Measurements from ENCODE around the gene MEGF6. TPM values are rescaled to one million over a fixed set of nuclear protein-coding genes. Genes with fewer than 3 reads are reported as not detected.

Gene MEGF6
- total RNA-seq, 1 donor from 2014 or later, result 6.4 TPM

DNA sequence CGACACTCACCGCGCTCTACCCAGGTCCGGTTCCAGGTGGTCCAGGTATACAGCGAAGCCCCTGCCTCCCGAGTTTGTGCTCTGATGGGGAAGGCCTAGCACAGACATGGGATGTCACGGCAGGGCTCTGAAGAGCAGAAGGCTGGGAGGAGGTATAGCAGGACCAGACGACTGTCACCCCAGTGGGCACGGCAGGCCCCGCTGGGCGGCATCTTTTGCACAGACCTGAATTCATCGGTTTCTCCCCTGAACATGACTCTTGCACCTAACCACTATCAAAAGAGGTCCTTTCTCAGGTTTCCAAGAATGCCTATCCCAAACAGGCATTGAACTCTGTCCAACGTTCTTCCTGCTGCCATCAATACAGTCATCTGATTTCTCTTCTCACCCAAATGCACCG is 126.3 kb downstream of the MEGF6 start:
- no peak for DNase-seq

DNA sequence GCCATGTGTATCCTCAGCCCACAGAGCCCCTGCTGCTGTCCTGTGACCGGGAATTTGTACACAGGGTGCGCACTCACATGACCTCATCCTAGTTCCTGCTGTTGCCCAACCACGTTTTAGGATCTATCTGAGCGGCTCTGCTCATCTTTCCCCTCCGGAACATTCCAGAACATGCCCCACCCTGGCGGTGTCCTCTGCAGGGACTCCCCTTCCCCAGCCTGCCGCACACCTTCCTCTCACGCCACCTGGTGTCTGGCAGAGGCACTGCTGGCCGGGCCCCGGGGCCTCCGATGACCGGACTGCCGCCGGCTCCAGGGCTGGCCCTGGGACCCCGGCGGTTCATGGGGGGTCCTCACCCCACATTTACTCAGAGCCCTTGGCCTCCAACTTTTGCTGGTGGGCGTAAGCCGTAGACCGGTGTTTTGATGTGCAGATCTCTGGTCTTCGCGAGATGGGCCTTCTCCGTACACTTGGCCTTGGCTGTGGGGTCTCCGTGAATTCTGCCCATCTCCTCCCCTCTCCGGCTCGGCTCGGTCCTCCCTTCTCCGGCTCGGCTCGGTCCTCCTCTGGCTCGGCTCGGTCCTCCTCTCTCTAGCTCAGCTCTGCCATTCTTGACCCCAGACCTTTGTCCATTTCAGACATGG is 127.4 kb downstream of the MEGF6 start:
- DNase-seq, result no peak

DNA sequence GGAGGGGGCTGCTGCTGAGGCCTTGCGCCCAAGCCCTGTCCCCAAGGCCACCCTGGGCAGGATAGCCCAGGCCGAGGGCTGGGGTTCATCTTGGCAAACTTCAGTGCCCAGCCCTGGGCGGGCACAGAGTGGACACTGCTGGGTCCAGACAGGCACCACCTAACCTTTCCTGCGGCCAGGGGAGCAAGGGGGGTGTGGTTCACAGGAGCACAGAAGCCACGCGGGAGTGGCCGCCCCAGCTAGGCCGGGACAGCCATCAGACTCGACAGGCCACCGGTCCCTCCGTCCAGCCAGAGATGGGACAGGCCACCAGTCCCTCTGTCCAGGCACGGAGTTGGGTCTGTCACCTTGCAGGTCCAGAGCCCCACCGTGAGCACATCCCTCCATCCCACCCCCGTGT is 127.9 kb downstream of the MEGF6 start:
- no peak for DNase-seq

DNA sequence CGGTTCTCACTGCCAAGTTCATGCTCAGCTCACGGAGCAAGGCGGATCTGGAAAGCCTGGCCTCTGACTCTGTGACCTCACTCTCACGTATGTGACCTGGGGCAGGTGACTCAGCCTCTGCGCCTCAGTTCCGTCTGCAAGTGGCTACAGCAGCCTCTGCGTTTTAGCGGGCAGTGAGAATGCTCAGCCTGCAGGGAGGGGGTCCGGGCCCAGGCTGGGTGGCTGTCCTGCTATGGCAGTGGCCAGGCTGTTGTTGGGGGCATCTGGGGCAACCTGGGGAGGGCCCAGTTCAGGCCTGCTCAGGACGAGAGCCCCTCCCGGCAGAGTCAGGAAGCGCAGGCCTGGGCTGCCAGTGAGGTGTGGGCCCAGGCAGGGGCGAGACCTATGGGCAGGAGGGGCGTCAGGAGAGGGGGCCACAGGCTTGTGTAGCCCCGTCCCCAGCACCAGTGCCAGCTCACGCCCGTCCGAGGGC is 128.9 kb downstream of the MEGF6 start:
- DNase-seq, result no peak

DNA sequence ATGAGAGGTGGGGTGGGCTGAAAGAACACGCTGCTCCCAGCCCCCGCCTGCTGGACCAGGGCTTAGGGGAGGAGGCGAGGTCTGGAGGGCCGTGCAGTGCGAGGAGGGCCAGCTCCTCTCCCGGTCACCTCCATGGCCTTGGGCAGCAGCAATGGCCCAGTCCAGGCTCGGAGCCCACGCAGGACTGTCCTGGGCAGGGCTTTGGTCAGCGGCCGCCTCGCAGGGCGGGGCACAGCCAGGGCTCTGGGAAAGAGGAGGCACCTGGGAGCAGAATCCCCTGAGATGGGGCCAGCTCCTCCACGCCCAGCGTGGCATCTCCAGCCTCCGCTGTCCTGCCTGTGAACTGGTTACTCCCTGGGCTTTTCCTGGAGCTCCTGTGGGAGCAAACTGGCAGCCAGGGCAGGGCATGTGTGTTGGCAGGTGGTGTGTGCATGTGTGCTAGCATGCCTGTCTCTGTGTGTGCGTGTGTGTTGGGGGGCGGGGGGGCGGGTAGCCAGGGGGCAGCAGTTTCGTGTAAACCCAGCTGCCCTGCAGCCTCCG is 129.4 kb downstream of the MEGF6 start:
- no peak for DNase-seq

DNA sequence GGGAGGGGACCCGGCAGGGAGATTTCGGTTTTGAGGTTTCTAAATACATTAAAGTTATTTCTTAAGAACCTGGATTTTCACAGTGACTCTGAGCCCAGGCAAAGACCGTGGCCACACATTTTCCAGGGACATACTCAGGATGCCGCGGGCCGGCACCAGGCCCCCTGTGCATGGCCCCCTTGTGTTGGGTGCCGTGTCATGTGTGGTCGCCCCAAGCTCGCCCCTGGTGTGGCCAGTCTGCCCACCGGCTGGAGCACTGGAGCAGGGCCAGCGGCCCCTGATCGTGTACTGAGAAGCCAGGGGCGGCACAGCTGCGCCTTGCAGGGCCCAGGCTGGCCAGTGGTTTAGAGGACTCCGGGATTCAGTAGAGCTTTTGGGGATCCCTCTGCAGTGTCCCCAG is 130.3 kb downstream of the MEGF6 start:
- no peak for DNase-seq

DNA sequence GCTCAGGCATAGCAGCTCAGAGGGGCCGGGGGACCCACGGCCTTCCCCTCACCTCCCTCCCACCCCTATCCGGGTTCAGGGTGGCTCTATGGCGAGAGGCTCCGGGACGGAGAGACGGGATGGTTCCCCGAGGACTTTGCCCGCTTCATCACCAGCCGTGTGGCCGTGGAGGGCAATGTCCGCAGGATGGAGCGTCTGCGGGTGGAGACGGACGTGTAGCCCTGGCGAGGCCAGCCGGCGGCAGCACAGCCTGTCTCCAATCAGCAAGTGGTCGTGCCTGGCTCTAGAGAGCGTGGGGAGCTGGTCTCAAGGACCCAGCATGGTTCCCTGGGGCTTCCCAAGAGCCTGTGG is 131.0 kb downstream of the MEGF6 start:
- no peak for DNase-seq

DNA sequence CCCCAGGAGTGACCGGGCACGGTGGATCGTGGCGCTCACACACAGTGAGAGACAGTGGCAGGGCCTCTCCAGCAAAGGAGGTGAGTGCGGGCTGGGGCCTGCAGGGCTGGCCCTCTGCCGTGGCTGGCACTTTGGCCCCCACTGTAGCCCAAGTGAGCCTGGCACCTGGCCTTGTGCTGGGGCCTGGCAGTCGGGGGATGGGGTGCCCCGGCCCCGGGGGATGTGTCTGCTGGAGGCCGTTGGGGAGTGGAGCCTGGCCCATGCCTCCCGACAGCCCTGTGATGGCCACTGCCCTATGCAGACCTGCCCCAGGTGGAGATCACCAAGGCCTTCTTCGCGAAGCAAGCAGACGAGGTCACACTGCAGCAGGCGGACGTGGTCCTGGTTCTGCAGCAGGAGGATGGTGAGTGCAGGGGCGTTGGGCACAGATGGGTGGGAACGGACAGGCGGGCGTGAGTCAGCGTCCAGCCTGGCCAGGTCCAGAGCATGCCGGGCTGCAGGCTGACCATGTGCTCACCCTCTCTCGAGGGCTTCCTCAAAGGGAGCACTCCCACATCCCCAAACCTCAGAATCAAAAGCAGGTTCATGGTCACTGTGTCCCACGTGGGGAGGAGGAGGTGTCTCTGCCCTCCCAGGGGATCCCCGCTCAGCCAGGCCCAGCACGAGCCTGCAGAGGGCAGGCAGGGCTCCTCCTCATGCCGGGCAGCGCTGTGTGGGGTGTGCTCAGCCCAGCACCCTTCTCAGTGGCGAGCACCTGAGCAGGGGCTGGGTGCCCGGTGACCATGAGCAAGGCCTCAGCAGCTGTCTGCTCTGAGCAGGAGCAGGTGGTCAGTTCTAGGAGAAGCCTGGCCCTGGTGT is 131.6 kb downstream of the MEGF6 start:
- DNase-seq, result no peak

DNA sequence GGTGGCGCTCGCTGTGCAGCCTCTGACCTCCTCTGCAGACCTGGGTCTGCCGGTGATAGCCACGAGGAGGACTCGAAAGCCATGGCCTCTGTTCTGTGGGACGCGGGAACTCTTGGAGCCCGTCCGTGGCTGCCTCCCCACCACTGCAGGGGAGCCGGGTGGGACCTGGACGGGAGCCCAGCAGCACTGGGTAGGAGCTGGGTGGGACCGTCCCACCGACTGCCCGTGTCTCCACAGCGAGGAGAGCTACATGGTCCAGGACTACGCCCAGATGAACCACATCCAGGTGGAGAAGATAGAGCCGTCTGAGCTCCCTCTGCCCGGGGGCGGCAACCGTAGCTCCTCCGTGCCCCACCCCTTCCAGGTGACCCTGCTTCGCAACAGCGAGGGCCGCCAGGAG is 133.1 kb downstream of the MEGF6 start:
- DNase-seq, result no peak

DNA sequence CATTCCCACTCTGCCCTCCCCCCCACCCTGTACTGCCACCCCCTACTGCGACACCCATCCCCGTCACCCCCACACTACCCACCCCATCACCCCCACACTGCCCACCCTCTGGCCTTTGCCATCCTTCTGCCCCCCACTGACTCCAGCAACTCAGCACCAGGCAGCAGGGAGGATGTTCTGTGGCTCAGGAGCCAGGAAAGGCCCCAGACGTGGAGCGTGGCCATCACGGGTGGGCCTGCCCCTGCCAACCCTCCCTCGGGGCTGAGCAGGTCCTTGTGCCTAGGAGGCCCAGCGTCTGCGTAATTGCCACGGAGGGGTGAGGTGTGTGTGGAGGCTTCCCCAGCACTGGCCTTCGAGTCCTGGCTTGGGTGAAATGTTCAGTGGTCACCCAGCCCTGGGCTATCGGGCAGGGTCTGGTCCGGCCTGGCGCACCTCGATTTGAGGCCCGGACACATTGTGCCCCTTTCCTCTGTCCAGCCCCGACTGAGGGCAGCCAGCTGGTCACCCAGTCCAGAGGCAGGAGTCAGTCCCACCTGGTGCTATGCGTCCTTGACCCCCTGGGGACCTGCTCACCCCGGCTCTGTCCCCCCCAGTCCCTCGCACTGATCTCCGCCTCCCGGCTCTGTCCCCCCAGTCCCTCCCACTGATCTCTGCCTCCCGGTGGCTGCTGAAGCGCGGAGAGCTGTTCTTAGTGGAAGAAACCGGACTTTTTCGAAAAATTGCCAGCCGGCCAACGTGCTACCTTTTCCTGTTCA is 133.9 kb downstream of the MEGF6 start:
- DNase-seq, result no peak

DNA sequence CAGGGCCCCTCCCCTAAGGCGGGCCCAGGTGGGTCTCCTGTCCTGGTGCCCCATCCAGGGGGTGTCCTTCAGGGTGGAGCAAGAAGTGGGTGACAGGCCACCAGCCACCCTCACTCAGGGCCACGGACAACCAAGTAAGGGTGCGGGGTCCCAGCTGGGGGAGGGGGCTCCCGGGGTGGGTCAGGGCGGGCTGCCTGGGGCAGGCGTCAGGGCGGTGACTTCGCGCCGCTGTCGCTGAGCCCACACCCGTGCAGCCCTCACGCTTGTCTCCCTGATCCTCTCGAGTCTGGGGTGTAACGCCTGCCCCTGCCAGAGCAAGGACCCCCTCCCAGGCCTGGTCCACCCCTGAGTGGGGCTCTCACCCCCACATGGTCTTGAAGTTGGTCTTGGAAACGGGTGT is 134.6 kb downstream of the MEGF6 start:
- DNase-seq, result no peak

DNA sequence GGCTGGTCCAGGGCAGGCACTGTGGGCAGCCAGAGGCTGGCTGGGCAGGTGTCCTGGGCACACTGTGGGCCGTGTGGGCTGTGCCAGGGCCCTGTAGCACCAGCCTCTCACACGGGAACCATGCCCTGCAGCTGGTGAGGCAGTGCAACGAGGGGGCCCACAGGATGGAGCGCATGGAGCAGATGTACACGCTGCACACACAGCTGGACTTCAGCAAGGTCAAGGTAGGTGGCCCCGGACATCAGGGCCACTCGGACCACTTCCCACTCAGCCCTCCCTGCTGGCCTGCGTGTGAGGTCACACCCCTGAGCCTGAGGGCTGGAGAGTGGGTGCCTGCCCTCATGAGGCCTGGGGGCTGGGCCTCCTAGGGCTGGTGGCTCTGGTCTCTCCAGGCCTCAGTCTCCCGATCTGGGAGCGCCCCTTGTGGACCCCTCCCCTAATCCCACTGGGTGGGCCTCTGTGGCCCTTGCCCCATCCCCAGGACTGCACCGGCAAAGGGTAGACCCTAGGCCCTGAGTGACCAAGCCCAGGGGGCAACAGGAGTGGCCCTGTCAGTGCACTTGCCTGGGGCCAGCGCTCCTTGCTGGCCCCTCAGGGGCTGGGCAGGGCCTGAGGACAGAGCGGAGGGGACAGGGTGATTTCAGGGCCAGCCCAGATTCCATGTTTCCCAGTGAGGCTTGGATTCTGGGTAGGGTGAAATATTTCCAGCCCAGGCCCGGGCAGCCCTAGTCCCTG is 135.3 kb downstream of the MEGF6 start:
- no peak for DNase-seq

DNA sequence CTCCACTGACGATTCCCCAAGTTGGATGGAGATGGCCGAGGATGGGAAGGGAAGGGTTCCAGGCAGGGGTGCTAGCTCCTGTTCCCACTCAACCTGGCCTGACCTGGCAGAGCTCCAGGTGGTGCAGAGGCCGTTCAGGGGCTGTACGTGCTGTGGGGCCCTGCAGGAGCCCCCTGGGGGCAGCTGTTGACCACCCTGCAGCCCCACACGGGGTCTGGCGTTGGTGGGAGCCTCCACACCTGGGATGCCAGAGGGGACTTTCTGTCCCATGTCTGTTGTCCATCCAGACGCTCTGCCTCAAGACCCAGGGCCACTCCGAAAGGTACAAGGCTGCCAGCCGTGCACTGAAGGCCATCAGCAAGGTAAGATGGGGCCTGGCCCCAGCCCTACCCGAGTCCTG is 136.9 kb downstream of the MEGF6 start:
- no peak for DNase-seq

DNA sequence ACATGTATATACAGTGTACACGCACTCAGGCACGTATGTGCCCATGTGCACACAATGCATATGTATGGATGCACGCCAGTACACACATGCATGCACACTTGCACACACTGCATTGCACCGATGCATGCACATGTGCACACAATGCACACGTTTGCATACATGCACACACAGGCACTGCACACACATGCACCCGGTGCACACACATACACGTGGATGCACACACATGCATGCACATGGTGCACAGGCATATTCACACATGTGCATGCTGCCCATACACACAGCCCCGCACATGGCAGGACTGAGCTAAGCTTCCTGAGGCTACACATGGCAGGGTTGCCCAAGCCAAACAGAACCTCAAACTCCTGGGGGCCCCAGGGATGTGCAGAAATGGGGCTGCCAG is 137.3 kb downstream of the MEGF6 start:
- no peak for DNase-seq

DNA sequence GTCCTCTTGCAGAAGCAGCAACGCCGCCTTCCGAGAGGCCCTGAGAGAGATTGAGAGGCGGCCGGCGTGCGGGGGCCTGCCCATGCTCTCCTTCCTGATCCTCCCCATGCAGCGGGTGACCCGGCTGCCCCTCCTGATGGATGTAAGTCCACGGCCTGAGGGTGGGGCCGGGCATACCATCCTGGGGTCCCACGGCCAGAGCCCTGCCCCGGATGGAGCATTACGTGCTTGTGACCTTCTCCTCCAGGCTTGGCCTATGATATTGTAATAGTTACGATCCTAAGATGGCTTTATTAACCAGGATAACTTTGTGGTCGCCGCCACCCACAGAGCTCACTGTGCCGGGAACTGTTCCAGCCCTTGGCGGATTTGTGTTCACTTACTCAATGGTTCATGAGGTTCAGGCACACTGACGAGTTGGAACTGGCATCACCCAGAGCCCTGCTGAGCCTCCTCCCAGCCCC is 137.9 kb downstream of the MEGF6 start:
- no peak for DNase-seq

DNA sequence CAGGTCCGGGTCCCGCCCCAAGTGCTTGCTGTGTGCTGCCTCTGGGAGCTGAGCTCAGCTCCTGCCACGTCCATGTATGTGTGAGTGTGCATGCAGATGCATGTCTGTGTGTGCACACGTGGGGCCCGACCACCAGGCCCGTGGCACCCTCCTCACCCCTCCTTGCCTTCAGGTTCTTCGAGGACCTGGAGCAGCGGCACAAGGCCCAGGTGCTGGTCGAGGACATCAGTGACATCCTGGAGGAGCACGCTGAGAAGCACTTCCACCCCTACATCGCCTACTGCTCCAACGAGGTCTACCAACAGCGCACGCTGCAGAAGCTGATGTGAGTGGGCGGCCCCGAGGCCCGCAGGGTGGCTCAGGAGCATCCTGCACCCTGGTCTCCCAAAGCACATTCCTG is 138.4 kb downstream of the MEGF6 start:
- DNase-seq, result no peak

DNA sequence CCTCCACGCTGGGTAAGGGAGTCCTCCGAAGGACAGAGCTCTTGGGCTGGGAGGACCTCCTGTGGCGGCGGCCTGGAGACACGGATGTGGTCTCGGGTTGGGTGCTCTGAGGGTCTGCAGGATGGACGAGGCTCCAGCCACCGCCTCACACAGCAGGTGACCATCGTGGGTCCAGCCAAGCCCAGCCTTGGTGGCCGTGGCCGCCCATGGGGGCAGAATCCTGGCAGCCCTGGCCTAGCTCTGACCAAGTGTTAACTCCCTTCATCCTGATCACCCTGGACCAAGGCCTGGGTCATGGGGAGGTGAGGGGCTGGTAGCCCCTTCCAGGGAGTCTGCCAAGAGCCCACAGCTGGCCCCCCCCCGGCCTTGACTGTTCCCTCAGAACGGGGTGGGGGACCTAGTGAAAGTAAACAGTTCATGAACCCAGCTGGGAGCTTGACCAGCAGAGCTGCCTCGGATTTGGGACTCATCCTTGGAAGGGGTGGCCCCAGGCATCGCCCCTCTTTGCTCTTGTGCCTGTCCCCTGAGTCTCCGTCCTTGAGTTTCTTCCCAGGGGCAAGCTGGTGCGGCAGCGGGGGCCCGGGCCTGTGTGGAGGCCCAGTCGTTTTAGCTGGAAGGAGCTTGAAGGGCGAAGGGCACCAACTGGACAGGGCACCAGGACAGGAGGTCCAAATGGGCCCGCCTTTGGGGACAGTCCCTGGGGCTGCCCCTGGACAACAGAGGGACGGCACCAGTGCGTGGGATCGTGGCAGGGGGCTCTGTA is 139.0 kb downstream of the MEGF6 start:
- no peak for DNase-seq

DNA sequence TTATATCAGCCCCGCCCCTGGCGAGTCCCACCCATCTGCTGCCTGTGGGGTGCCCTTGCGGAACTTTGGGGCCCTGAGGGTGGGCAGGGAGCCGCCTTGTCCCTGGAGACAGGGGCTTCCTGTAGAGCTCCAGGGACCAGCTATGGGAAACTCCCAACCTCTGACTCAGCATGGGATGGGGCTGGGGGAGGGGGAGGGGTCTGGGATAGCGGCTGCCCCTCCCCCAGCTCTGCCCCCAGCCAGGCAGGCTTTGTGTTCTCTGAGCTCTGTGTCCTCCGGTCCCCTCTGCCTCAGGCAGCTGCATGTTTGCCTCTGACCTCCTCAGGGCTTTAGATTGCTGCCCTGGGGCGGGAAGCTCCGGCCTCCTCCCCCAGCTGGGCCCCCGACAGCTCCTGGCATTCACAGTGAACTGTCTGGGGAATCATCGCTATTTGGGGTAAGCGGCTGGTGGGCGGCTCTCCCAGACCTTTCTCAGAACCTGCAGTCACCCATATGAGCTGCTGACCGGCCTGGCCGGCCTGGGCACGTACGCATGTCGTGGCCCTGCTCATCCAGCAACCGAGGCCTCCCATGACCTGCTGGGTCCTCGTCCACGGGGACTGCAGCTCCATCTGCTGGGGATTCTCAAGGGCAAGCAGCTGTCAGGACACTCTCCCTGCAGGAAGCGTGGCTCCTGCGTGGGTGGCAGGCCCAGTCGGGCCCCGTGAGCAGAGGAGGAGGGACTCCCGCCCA is 139.8 kb downstream of the MEGF6 start:
- DNase-seq, result no peak

DNA sequence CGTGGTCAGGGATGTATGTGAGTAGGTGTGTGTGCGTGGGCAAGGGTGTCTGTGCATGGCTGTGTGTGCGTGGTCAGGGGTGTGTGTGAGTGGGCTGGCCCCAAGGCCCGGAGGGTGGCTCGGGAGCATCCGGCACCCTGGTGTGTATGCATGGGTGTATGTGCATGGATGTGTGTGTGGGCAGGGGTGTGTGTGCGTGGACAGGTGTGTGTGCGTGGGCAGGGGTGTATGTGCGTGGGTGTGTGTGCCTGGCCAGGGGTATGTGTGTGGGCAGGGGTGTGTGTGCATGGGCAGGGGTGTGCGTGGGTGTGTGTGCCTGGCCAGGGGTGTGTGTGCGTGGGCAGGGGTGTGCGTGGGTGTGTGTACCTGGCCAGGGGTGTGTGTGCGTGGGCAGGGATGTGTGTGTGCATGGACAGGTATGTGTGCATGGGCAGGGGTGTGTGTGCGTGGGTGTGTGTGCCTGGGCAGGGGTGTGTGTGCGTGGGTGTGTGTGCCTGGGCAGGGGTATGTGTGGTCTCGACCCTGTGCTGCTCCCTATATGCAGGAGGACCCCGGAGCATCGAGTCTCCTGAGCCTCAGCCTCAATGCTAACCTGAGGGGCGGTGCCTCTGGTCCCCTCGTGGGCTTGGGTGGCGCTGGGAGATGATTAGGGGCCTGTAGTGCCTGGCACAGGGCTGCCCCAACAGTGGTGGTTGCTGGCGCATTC is 140.5 kb downstream of the MEGF6 start:
- DNase-seq, result no peak

All from occipital lobe (tissue), 2 donors.